K562 treated with DMSO at 1 percent for 4 hours (cell line): ENCODE data around the gene ICAM3. TPM values are rescaled to one million over a fixed set of nuclear protein-coding genes. Genes with fewer than 3 reads are reported as not detected.

Experiments used
- total RNA-seq: library from RNA; unstranded; fragments of 300-600 nt; gene quantifications from 2 replicates; pipeline ENCODE4 v1.2.3, GENCODE V29; 2022; ENCODE audit not compliant: insufficient read depth

The ICAM3 gene
- 8.1 and 15.6 TPM in 2 replicates for total RNA-seq

GRCh38 chr19:10339380-10339960, at the start of gene ICAM3:
ICAM3 (minus strand) TSS chr19:10339624; CDS start chr19:10339614, 10 bp downstream.

GRCh38 chr19:10380313-10381102, 41.1 kb upstream of the ICAM3 start, which contains the start of gene TYK2:
TYK2 (minus strand) TSS chr19:10380572; CDS start chr19:10378406, 2,166 bp downstream.

DNA sequence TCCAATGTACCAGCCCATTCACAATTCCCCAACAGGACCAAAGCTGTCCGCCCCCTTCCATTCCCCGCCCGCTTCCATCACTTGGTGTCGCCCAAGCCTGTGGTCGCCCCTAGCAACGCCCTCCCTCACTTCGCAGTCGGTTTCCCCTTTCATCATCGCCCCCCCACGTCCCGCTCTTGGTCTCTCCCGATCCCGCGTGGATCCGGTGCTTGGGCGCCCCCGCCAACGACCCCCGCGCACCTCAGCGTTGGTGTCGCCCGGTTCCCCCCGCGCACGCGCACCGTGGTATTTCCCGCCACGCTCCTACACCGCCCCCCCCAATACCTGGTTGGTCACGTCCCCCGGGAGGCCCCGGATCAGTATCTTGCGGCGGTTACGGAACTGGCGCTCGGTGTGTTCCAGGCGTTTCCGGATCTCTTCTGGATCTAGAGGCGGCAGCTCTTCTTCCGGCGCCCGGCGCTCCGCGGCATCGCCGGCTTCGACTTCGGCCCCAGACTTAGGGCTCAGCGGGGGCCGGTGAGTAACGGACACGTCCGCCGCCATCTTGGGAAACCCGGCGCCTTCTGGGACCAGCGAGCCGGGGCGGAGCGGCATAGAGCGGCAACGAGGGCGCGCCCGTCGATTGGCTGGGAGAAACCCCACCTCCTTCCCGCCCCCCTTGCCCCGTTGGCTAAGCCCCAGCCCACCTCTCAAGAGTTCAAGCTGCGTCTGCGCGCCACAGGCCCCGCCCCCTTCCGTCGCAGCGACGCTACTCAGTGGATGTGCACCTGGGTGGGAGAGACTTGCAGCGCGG, 6.3 kb downstream of the ICAM3 start, which contains the start of gene RAVER1:
Gene RAVER1 (minus strand): TSS at position 565 of the 793 bp plus-strand sequence. CDS start 22 bp downstream, at position 543.

GRCh38 chr19:10315335-10316214, 23.8 kb downstream of the ICAM3 start, which contains the start of gene FDX2:
FDX2 (minus strand) TSS chr19:10316015; CDS start chr19:10315996, 19 bp downstream.

GRCh38 chr19:10309423-10309822, 30.0 kb downstream of the ICAM3 start, which contains the start of gene ZGLP1:
ZGLP1 (minus strand) TSS chr19:10309815.

DNA sequence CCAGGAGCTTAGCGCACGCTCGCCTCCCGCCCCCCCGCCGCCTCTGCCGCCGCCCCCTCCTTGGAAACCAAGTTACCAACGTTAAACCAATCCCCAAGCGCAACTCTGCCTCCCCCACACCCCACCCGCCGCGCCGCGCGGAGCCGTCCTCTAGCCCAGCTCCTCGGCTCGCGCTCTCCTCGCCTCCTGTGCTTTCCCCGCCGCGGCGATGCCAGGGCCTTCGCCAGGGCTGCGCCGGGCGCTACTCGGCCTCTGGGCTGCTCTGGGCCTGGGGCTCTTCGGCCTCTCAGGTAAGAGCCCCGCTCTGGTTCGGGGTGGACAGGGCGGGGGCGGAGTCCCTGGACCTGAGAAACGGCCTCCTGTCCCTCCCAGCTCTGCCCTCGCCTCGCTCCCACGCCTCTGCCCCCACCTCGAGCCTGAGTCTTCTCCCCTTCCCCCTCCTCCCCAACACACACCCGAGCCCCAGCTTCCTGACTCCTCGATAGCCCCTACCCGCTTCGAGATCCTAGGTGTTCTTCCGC, 49.5 kb downstream of the ICAM3 start, which contains the start of gene ICAM5:
Gene ICAM5 (plus strand): TSS at position 117 of the 521 bp plus-strand sequence. CDS start 92 bp downstream, at position 209.

DNA sequence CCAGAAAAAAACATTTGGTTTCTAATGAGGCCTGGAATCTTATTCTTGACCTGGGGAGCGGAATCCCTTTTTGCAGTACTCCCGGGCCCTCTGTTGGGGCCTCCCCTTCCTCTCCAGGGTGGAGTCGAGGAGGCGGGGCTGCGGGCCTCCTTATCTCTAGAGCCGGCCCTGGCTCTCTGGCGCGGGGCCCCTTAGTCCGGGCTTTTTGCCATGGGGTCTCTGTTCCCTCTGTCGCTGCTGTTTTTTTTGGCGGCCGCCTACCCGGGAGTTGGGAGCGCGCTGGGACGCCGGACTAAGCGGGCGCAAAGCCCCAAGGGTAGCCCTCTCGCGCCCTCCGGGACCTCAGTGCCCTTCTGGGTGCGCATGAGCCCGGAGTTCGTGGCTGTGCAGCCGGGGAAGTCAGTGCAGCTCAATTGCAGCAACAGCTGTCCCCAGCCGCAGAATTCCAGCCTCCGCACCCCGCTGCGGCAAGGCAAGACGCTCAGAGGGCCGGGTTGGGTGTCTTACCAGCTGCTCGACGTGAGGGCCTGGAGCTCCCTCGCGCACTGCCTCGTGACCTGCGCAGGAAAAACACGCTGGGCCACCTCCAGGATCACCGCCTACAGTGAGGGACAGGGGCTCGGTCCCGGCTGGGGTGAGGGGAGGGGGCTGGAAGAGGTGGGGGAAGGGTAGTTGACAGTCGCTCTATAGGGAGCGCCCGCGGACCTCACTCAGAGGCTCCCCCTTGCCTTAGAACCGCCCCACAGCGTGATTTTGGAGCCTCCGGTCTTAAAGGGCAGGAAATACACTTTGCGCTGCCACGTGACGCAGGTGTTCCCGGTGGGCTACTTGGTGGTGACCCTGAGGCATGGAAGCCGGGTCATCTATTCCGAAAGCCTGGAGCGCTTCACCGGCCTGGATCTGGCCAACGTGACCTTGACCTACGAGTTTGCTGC, 52.4 kb downstream of the ICAM3 start, which contains the start of gene ICAM4:
Gene ICAM4 (plus strand): TSS at position 153 of the 935 bp plus-strand sequence. CDS start 58 bp downstream, at position 211.

Other genes with a start within 250 kb of the ICAM3 start
- 0.76 TPM in 1 of 2 replicates, not detected in the other for gene ANGPTL6, start 236.9 kb downstream of the ICAM3 start, total RNA-seq
- 22.8 and 35.9 TPM in 2 replicates for gene PPAN, start 233.3 kb downstream of the ICAM3 start, total RNA-seq
- 10.7 and 16.4 TPM in 2 replicates for gene P2RY11, start 227.9 kb downstream of the ICAM3 start, total RNA-seq
- 345 and 378 TPM in 2 replicates for gene EIF3G, start 219.7 kb downstream of the ICAM3 start, total RNA-seq
- gene DNMT1, start 144.7 kb downstream of the ICAM3 start, total RNA-seq, result 140 and 183 TPM in 2 replicates
- 1.7 and 1.9 TPM in 2 replicates for gene S1PR2, start 108.3 kb downstream of the ICAM3 start, total RNA-seq
- gene MRPL4, start 87.4 kb downstream of the ICAM3 start, total RNA-seq, result 128 and 153 TPM in 2 replicates
- gene ICAM1, start 68.5 kb downstream of the ICAM3 start, total RNA-seq, result 42.4 and 49.5 TPM in 2 replicates
- 87.1 and 92.6 TPM in 2 replicates for gene ICAM4, start 52.7 kb downstream of the ICAM3 start, total RNA-seq
- gene ICAM5, start 49.7 kb downstream of the ICAM3 start, total RNA-seq, result 37.0 and 39.1 TPM in 2 replicates
- gene ZGLP1, start 29.8 kb downstream of the ICAM3 start, total RNA-seq, result 6.8 and 13.6 TPM in 2 replicates
- 27.8 and 42.6 TPM in 2 replicates for gene FDX2, start 23.6 kb downstream of the ICAM3 start, total RNA-seq
- gene RAVER1, start 6.1 kb downstream of the ICAM3 start, total RNA-seq, result 60.1 and 84.3 TPM in 2 replicates
- 128 and 144 TPM in 2 replicates for gene TYK2, start 40.9 kb upstream of the ICAM3 start, total RNA-seq
- gene CDC37, start 63.9 kb upstream of the ICAM3 start, total RNA-seq, result 266 and 284 TPM in 2 replicates
- gene PDE4A, start 80.9 kb upstream of the ICAM3 start, total RNA-seq, result 8.9 and 20.3 TPM in 2 replicates
- 50.6 and 59.5 TPM in 2 replicates for gene KEAP1, start 163.7 kb upstream of the ICAM3 start, total RNA-seq
- not detected in 2 replicates for gene S1PR5, start 177.8 kb upstream of the ICAM3 start, total RNA-seq
- gene ATG4D, start 204.3 kb upstream of the ICAM3 start, total RNA-seq, result 64.0 and 67.0 TPM in 2 replicates
- 31.8 and 31.9 TPM in 2 replicates for gene KRI1, start 226.4 kb upstream of the ICAM3 start, total RNA-seq
- 38.7 and 39.7 TPM in 2 replicates for gene CDKN2D, start 229.4 kb upstream of the ICAM3 start, total RNA-seq
- gene AP1M2, start 247.7 kb upstream of the ICAM3 start, total RNA-seq, result not detected in 2 replicates